Keratinocyte (primary cell): ENCODE results near the gene CANT1.

Source experiments
- EZH2 ChIP-seq: IDR thresholded peaks from one replicate; pipeline ENCODE4 v1.6.1; 2012; ENCODE audit warnings: inconsistent platforms, mild to moderate bottlenecking, low read length, moderate library complexity
- TF ChIP-seq, protein P1 (sequence below), 3 experiments: IDR thresholded peaks in 1 of 3; conservative IDR thresholded peaks in 1 of 3; optimal IDR thresholded peaks in 1 of 3; 2 replicates in 2 of 3; 3 replicates in 1 of 3; pipeline versions ENCODE3 to v1.5.1; 2011; ENCODE audit warnings: low read length in 3 of 3, mild to moderate bottlenecking in 3 of 3, moderate library complexity in 2 of 3, control low read depth in 1 of 3, inconsistent platforms in 1 of 3; ENCODE audit not compliant: insufficient read depth in 2 of 3; ENCODE audit errors: extremely low read depth in 1 of 3

DNA sequence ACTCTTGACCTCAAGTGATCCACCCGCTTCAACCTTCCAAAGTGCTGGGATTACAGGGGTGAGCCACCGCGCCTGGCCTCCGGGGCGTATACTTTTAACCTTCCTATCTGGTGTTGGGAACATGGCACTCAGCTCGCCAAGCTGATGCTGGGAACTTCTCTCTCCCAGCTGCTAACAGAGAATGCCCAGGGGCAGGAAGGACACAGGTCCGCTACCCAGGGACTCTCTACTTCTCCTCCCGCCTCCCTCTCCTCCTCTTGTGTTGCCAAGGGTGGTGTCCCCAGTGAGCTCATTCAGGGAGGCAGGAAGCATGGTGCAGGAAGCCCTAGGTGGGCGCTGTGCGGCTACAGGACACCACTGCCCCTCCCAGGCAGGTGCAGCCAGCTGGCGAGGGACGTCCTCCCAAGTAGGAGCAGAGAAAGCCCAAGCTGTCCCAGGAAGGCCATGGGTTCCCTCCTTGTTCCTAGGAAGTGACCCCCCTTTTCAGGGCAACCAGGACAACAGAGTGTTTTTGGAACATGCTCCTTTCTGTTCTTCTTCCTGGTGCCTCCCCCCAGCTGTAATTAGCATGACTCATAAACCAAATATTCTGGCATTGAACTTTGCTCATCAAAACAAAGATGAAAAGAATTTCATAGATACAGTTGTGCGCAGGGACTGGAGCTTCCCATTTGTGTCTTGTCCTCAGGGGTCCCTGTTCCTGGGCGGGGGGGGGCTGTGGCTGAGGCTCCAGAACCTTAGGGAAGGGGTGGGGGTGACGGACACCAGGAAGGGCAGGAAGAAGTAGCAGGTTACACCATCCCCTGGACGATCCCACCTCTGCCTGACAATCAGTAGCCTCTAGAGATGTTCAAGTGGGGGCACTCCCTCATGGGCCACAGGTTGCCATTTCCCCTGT is 17.1 kb upstream of the CANT1 start:
- TF ChIP-seq, protein P1, sequence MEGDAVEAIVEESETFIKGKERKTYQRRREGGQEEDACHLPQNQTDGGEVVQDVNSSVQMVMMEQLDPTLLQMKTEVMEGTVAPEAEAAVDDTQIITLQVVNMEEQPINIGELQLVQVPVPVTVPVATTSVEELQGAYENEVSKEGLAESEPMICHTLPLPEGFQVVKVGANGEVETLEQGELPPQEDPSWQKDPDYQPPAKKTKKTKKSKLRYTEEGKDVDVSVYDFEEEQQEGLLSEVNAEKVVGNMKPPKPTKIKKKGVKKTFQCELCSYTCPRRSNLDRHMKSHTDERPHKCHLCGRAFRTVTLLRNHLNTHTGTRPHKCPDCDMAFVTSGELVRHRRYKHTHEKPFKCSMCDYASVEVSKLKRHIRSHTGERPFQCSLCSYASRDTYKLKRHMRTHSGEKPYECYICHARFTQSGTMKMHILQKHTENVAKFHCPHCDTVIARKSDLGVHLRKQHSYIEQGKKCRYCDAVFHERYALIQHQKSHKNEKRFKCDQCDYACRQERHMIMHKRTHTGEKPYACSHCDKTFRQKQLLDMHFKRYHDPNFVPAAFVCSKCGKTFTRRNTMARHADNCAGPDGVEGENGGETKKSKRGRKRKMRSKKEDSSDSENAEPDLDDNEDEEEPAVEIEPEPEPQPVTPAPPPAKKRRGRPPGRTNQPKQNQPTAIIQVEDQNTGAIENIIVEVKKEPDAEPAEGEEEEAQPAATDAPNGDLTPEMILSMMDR (optimal IDR thresholded peaks at IDR 0.05 in 1 of 3, IDR thresholded peaks at IDR 0.05 in 1 of 3, conservative IDR thresholded peaks at IDR 0.05 in 1 of 3; ENCODE audit: extremely low read depth in 1 of 3, insufficient read depth in 2 of 3, low read length in 3 of 3), result no peak
- no peak for TF ChIP-seq EZH2
